HG02852 (cell line): ENCODE measurements around the gene HERC3.

Experiments used
- ATAC-seq: cut with Tn5 transposase; IDR thresholded peaks from one replicate; pipeline ENCODE4 v1.9.1; 2021; ENCODE audit warnings: mild to moderate bottlenecking, moderate library complexity; ENCODE audit not compliant: unreplicated experiment

The HERC3 gene

DNA sequence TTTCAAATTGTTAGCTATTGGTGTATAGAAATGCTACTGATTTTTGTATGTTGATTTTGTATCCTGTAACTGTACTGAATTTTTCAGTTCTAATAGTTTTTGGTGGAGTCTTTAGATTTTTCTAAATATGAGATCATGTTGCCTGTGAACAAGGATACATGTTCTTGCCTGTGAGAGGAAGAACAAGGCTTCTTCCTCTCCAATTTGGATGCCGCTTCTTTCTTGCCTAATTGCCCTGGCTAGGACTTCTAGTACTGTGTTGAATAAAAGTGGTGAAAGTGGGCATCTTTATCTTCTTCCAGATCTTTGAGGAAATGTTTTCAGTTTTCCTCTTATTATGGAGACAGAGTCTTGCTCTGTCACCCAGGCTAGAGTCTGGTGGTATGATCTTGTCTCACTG is 121.5 kb downstream of the HERC3 start:
- ATAC-seq, result no peak

- no peak for ATAC-seq
Measured at GRCh38 chr4:88718098-88718497, 125.8 kb downstream of the HERC3 start.

- no peak for ATAC-seq
Measured at GRCh38 chr4:88719381-88719780, 127.1 kb downstream of the HERC3 start.

GRCh38 chr4:88720451-88721428 is 128.5 kb downstream of the HERC3 start:
- ATAC-seq, result no peak

- ATAC-seq, result no peak
Measured at GRCh38 chr4:88722276-88722780, 130.0 kb downstream of the HERC3 start.

- no peak for ATAC-seq
Measured at GRCh38 chr4:88722828-88723227, 130.5 kb downstream of the HERC3 start.

GRCh38 chr4:88724406-88724805 is 132.1 kb downstream of the HERC3 start:
- ATAC-seq, result no peak

GRCh38 chr4:88725143-88725542 is 132.9 kb downstream of the HERC3 start:
- ATAC-seq, result no peak

DNA sequence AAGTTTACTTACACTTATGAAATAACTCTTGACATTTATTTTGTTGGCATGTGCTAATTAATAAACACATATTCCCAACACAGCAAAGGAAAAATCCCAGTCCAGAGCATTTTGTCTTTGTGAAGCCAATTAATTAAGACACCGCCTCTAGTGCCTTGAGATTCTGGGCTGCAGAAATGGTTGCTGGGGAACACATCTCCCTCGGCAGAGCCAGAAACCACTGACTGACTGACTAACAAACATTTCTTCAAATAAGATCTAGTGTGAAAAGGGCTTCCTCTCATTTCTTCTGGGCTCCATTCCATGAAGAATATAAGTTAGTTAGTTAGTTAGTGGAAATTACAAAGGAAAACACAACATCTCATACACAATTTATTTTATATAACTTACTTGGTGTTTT is 133.7 kb downstream of the HERC3 start:
- no peak for ATAC-seq

GRCh38 chr4:88728146-88728545 is 135.9 kb downstream of the HERC3 start:
- no peak for ATAC-seq

GRCh38 chr4:88729146-88729760 is 137.0 kb downstream of the HERC3 start:
- ATAC-seq, result no peak

GRCh38 chr4:88730811-88731210 is 138.5 kb downstream of the HERC3 start:
- ATAC-seq, result no peak

DNA sequence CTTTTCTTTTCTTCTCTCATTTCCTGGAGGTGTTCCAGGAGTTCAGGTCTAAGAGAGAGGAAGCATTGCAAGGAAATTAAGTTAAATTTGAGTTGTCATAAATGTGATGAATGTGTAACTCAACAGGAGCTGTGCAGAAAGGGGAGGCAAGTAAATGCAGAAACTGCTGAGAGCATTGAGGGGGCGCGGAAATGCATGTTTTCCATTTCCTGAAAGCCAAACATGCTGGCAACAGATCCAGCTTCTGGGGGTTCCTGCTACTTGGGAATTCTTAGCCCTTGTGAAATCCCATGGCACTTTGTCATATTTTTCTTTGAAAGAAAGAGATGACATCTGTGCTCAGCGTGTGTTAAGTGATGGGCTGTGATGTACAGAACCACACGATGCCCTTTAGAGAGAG is 139.1 kb downstream of the HERC3 start:
- no peak for ATAC-seq

GRCh38 chr4:88732714-88733368 is 140.6 kb downstream of the HERC3 start:
- ATAC-seq, result no peak

DNA sequence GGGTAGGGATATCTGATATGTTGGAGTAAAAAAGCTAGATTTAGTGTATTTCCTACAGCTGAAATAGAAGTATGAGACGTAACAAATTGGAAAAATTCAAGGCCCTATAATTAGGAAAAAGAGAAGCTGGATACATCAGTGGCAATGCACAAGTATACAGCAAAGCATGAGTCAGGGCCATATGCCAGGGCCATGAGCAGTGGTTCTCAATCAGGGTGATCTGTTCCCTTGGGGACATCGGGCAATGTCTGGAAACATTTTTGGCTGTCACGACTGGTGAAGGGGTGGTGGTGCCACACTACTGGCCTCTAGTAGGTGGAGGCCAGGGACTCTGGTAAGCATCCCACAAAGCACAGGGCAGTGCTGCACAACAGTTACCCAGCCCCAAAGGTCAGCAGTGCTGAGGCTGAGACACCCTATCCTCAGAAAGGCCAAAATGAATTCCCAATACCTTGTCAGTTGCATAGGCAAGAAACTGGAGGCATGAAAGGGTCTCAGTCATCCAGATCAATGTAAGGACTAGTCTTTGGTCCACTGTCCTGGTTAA is 142.2 kb downstream of the HERC3 start:
- ATAC-seq, result no peak

- ATAC-seq, result no peak
Measured at GRCh38 chr4:88735564-88735963, 143.3 kb downstream of the HERC3 start.

GRCh38 chr4:88736264-88736663 is 144.0 kb downstream of the HERC3 start:
- no peak for ATAC-seq

DNA sequence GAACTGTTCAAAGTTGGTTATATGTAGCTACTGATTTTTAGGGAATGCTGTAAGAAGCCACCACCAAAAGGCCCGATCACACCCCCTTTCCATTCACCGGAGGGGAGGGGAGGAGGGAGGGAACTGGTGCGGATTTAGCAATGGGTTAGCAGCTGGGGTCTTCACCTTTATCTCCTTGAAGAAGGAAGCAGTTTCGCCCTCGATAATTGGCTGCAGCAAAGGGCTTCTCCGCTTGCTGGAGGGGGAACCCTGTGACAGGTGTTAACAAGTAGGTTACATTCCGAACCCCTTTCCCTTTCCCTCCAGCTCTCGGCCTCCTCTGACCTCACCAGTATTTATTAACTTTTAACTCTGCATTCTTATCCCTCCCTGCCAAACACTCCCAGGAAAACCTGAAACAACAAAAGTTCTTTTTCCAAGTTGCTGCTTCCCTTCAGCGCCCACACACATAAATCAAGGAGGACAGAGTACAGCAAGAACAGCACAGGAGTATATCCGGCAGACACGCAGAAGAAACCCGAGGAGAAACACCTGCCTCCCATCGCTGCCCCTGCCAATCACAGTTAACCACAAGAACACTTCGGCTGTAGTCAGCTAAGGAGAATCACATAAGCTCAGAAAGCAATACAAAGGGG is 145.1 kb downstream of the HERC3 start:
- ATAC-seq, result peak; percentile 96

DNA sequence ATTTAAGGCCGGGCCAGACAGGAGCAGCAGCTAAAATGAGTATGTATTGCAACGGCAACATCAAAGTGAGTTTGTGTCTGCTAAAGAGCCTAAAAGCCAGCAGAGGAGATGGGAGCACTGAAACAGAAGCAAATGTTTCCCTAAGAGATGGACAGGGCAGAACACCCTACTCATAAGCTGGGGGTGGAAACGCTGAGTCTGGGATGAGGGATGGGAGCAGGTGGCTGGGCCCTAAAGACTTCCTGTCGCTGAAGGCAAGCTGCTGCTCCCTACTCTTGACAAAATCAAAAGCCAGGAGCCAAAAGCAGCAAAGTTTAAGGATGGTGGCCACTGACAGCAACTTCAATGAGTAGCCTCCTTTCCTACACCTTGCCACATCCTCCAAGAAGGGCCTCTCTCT is 145.9 kb downstream of the HERC3 start:
- ATAC-seq, result no peak

- ATAC-seq, result no peak
Measured at GRCh38 chr4:88742561-88742960, 150.3 kb downstream of the HERC3 start.

- ATAC-seq, result no peak
Measured at GRCh38 chr4:88743696-88744095, 151.4 kb downstream of the HERC3 start.
